Colon (tissue), 2 donors: ENCODE results near the gene PARD3B.
"Not testable (repeated sequence)": the region's sequence is repeated elsewhere in the genome, so short reads cannot be mapped to it uniquely, and the experiment has no call there.

Experiments
- FAIRE-seq: peaks from 2 replicates; lab custom pipeline; 2012; peaks lifted over from hg19 to GRCh38; lab: Jason Lieb, UNC
- donor health status: control.
- donor health status: control.

The PARD3B gene

GRCh38 chr2:204539019-204539385 is 6.3 kb upstream of the PARD3B start:
- FAIRE-seq, result no peak

- no peak for FAIRE-seq
Observed at GRCh38 chr2:204541637-204542036, 3.6 kb upstream of the PARD3B start.

GRCh38 chr2:204542982-204543608 is 2.2 kb upstream of the PARD3B start:
- no peak for FAIRE-seq

GRCh38 chr2:204545861-204546735 is 823 bp downstream of the PARD3B start:
- FAIRE-seq, result no peak

GRCh38 chr2:204550751-204551511 is 5.7 kb downstream of the PARD3B start:
- FAIRE-seq, result no peak

GRCh38 chr2:204551512-204551863 is 6.2 kb downstream of the PARD3B start:
- FAIRE-seq, result no peak

- FAIRE-seq, result no peak
Observed at GRCh38 chr2:204557604-204558003, 12.3 kb downstream of the PARD3B start.

- FAIRE-seq, result not testable (repeated sequence)
Observed at GRCh38 chr2:204559358-204559757, 14.1 kb downstream of the PARD3B start.

GRCh38 chr2:204560902-204561301 is 15.6 kb downstream of the PARD3B start:
- FAIRE-seq, result no peak

GRCh38 chr2:204561771-204562170 is 16.5 kb downstream of the PARD3B start:
- FAIRE-seq, result no peak

GRCh38 chr2:204566439-204566838 is 21.2 kb downstream of the PARD3B start:
- peak; percentile 45 for FAIRE-seq

GRCh38 chr2:204570421-204570820 is 25.1 kb downstream of the PARD3B start:
- no peak for FAIRE-seq

GRCh38 chr2:204571041-204571440 is 25.8 kb downstream of the PARD3B start:
- FAIRE-seq, result no peak

GRCh38 chr2:204571911-204572310 is 26.6 kb downstream of the PARD3B start:
- no peak for FAIRE-seq

- no peak for FAIRE-seq
Observed at GRCh38 chr2:204573221-204573620, 27.9 kb downstream of the PARD3B start.

GRCh38 chr2:204574486-204574885 is 29.2 kb downstream of the PARD3B start:
- FAIRE-seq, result no peak

- FAIRE-seq, result no peak
Observed at GRCh38 chr2:204575463-204575862, 30.2 kb downstream of the PARD3B start.

GRCh38 chr2:204576362-204576979 is 31.2 kb downstream of the PARD3B start:
- no peak for FAIRE-seq

- FAIRE-seq, result no peak
Observed at GRCh38 chr2:204578928-204579598, 33.8 kb downstream of the PARD3B start.

- FAIRE-seq, result no peak
Observed at GRCh38 chr2:204581946-204582345, 36.7 kb downstream of the PARD3B start.

GRCh38 chr2:204583773-204584172 is 38.5 kb downstream of the PARD3B start:
- FAIRE-seq, result no peak

GRCh38 chr2:204585930-204586329 is 40.7 kb downstream of the PARD3B start:
- no peak for FAIRE-seq
